Loucy (cell line): ENCODE measurements around the gene TNPO3.

Experiments
- EZH2phosphoT487 ChIP-seq: fragments of 200-600 bp; IDR thresholded peaks from 2 replicates; pipeline ENCODE4 v1.6.1; 2018; ENCODE audit warnings: antibody characterized with exemption, mild to moderate bottlenecking, moderate library complexity, borderline replicate concordance
- TF ChIP-seq, protein P1 (sequence below): fragments of 200-600 bp; sonication (generic); conservative IDR thresholded peaks from 2 replicates; pipeline ENCODE4 v1.5.1; 2014; ENCODE audit warnings: mild to moderate bottlenecking, antibody characterized with exemption, low read length

- TF ChIP-seq, protein P1, sequence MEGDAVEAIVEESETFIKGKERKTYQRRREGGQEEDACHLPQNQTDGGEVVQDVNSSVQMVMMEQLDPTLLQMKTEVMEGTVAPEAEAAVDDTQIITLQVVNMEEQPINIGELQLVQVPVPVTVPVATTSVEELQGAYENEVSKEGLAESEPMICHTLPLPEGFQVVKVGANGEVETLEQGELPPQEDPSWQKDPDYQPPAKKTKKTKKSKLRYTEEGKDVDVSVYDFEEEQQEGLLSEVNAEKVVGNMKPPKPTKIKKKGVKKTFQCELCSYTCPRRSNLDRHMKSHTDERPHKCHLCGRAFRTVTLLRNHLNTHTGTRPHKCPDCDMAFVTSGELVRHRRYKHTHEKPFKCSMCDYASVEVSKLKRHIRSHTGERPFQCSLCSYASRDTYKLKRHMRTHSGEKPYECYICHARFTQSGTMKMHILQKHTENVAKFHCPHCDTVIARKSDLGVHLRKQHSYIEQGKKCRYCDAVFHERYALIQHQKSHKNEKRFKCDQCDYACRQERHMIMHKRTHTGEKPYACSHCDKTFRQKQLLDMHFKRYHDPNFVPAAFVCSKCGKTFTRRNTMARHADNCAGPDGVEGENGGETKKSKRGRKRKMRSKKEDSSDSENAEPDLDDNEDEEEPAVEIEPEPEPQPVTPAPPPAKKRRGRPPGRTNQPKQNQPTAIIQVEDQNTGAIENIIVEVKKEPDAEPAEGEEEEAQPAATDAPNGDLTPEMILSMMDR: no peak
- TF ChIP-seq EZH2phosphoT487: no peak
Observed at GRCh38 chr7:129005186-129005585, 49.7 kb downstream of the TNPO3 start.
